ENCODE results near the gene RALY.

The RALY gene

DNA sequence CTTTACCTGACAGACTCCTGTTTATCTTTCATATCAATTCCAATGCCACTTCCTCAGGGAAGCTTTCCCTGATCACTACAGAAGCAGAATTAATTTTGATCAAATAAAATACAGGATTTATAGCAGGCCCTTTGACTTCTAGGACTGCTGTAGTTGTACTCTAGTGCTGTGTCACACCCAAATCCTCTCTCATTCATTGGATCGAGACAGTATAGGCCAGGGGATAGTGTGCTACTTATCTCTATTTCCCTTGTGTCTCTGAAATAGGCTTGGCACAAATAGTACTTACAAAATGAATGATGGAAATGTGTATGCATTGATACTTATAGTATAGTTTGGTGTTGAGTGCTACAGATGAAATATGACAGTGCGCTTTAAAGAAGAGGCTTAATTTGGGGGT is 19.8 kb downstream of the RALY start:
- no peak for TF ChIP-seq CTCF (IDR thresholded peaks at IDR 0.05; ENCODE audit: insufficient read depth, low read depth, low read length, missing control alignments)
- DNase-seq (ENCODE audit: low read depth) = no peak
- H3K4me3 ChIP-seq (ENCODE audit: low read length) = no peak overlapping the region

DNA sequence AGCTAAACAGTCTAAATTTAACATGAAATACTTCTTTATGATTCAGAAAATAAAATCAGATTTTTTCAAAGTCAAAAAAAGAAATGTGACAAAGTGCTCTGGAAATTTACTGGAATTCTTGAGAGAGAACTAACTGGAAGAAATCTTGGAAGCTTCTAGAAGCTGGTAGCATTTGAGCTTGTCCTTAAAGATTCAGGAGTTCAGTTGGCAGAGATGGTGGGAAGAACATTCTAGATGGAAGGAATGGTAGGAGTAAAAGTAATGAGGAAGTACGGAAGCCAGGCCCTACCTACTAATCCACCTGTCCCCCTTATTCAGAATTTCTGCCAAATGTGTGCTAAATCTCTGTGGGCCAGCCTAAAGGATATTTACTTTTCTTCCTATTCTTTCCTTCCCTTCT is 21.2 kb downstream of the RALY start:
- no peak overlapping the region for H3K4me3 ChIP-seq (ENCODE audit: low read length)
- TF ChIP-seq CTCF (IDR thresholded peaks at IDR 0.05; ENCODE audit: insufficient read depth, low read depth, low read length, missing control alignments) = no peak
- DNase-seq (ENCODE audit: low read depth) = no peak

DNA sequence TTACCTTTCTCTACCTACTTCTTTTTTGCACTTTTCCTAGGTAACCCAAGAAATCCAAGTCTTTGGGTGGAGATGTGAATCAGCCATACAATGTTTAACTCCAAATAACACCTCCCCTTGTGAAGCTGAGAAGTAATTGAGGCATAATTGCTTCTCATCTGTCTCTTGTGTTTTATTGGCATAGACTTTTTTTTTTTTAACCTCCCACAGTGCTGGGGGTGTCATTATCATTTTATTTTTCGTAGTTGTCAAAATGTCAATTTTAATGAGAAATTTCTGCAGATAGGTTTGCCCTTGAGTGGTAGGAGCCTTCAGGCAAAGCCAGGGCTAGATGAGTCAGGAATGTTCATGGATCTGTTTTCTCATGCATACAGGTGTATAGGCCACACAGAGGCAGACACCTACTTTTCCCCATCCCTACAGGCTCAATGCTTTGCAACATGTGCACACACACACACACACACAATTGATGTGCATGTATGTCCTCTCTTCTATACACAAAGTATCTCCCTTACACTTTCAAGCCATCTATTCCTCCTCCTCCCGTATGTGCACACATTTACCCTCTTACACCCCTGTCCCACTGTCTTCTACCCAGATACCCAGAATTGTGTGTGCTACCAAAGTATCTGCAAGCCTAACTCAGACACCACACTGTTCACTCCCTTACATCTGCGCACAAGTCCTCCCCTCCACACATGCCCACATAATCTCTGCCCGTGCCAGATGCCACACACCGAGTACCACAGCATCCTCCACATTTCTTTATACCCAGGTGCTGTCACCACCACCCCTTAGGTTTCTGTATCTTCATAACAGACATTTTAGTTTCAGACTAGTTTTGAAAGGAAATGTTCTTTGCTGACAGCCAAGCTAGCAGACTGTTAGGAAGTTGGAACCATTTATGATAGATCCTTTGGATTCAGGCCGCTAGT is 22.0 kb downstream of the RALY start:
- DNase-seq (ENCODE audit: low read depth) = peak; percentile 39
- no peak for TF ChIP-seq CTCF (IDR thresholded peaks at IDR 0.05; ENCODE audit: insufficient read depth, low read depth, low read length, missing control alignments)
- H3K4me3 ChIP-seq (ENCODE audit: low read length) = no peak overlapping the region

GRCh38 chr20:34016736-34017135 is 23.0 kb downstream of the RALY start:
- no peak for TF ChIP-seq CTCF (IDR thresholded peaks at IDR 0.05; ENCODE audit: insufficient read depth, low read depth, low read length, missing control alignments)
- no peak overlapping the region for H3K4me3 ChIP-seq (ENCODE audit: low read length)
- DNase-seq (ENCODE audit: low read depth) = no peak

GRCh38 chr20:34017610-34018009 is 23.9 kb downstream of the RALY start:
- no peak for TF ChIP-seq CTCF (IDR thresholded peaks at IDR 0.05; ENCODE audit: insufficient read depth, low read depth, low read length, missing control alignments)
- DNase-seq (ENCODE audit: low read depth) = peak; percentile 96
- H3K4me3 ChIP-seq (ENCODE audit: low read length) = no peak overlapping the region

- TF ChIP-seq CTCF (IDR thresholded peaks at IDR 0.05; ENCODE audit: insufficient read depth, low read depth, low read length, missing control alignments) = no peak
- no peak for DNase-seq (ENCODE audit: low read depth)
- no peak overlapping the region for H3K4me3 ChIP-seq (ENCODE audit: low read length)
Observed at GRCh38 chr20:34018166-34018565, 24.5 kb downstream of the RALY start.
